Large intestine (tissue), 3 donors: Measurements from ENCODE around the gene RPGR. TPM values are rescaled to one million over a fixed set of nuclear protein-coding genes. Genes with fewer than 3 reads are reported as not detected.

Source experiments
- DNase-seq, 2 donors: peaks; one replicate each; pipeline versions ENCODE4 v3.0.0 to v3.0.0-alpha.2; 2013
- H3K27ac ChIP-seq: one replicate; pipeline ENCODE4 v1.5.1; 2013; ENCODE audit warnings: low read length
- H3K27me3 ChIP-seq: 2 replicates; pipeline ENCODE4 v1.6.1; 2013; ENCODE audit warnings: low read length; ENCODE audit not compliant: control insufficient read depth, insufficient read depth
- H3K36me3 ChIP-seq: 2 replicates; pipeline ENCODE4 v1.6.1; 2013; ENCODE audit warnings: low read length; ENCODE audit not compliant: control insufficient read depth, insufficient read depth
- H3K4me1 ChIP-seq: one replicate; pipeline ENCODE4 v1.6.1; 2013; ENCODE audit warnings: low read length; ENCODE audit not compliant: control insufficient read depth, insufficient read depth
- H3K4me3 ChIP-seq: one replicate; pipeline ENCODE4 v1.5.1; 2013; ENCODE audit warnings: low read length
- H3K9me3 ChIP-seq: one replicate; pipeline ENCODE4 v1.6.1; 2013; ENCODE audit warnings: mild to moderate bottlenecking, low read depth, low read length, moderate library complexity; ENCODE audit not compliant: control insufficient read depth
- WGBS: methylation state at CpG from one replicate; pipeline ENCODE4 v1.1.5; 2013; ENCODE audit warnings: low lambda C conversion rate; ENCODE audit not compliant: insufficient coverage; 5-methylcytosine and 5-hydroxymethylcytosine counted together
- polyA plus RNA-seq: library from polyadenylated mRNA; unstranded; fragments of 120-200 nt; gene quantifications from one replicate; pipeline ENCODE4 v1.2.1, GENCODE V29; 2013

The RPGR gene
- polyA plus RNA-seq, 1 donor = 15.0 TPM

- H3K36me3 ChIP-seq = peaks cover 4% of the 10 kb centered on the region
- DNase-seq = no peak
- H3K9me3 ChIP-seq = no peaks in the 10 kb centered on the region
- H3K4me1 ChIP-seq = no peaks in the 10 kb centered on the region
- no peaks in the 10 kb centered on the region for H3K27me3 ChIP-seq
- no peak overlapping the region for H3K4me3 ChIP-seq
- no peak overlapping the region for H3K27ac ChIP-seq
- 100% methylated on average over 1 of the region's 2 CpGs for WGBS
Measured at GRCh38 chrX:38293741-38294140, 33.6 kb downstream of the RPGR start.

GRCh38 chrX:38287674-38288073 lies 39.6 kb downstream of the RPGR start:
- no peaks in the 10 kb centered on the region for H3K9me3 ChIP-seq
- no peak for DNase-seq
- peaks cover 6% of the 10 kb centered on the region for H3K36me3 ChIP-seq
- no peaks in the 10 kb centered on the region for H3K27me3 ChIP-seq
- no peak overlapping the region for H3K27ac ChIP-seq
- WGBS = 100% methylated on average over 2 of the region's 5 CpGs
- H3K4me1 ChIP-seq = no peaks in the 10 kb centered on the region
- H3K4me3 ChIP-seq = no peak overlapping the region

- Histone ChIP-seq H3K27me3 (no peaks in the 10 kb centered on the region), H3K36me3 (peaks cover 2% of the 10 kb centered on the region), H3K4me1 (no peaks in the 10 kb centered on the region), H3K9me3 (no peaks in the 10 kb centered on the region), H3K27ac (no peak overlapping the region), H3K4me3 (no peak overlapping the region)
- 100% methylated on average over 1 of the region's 1 CpG for WGBS
- DNase-seq = no peak
Measured at GRCh38 chrX:38285649-38286048, 41.7 kb downstream of the RPGR start.

- no peaks in the 10 kb centered on the region for H3K27me3 ChIP-seq
- no CpG with 5 or more reads among the region's 1 CpG for WGBS
- H3K27ac ChIP-seq = no peak overlapping the region
- no peaks in the 10 kb centered on the region for H3K9me3 ChIP-seq
- H3K4me1 ChIP-seq = peaks cover 11% of the 10 kb centered on the region
- no peaks in the 10 kb centered on the region for H3K36me3 ChIP-seq
- H3K4me3 ChIP-seq = no peak overlapping the region
- peak in 1 of 2 donors; percentile 13 for DNase-seq
Measured at GRCh38 chrX:38282049-38282448, 45.3 kb downstream of the RPGR start.

GRCh38 chrX:38279188-38279587 lies 48.1 kb downstream of the RPGR start:
- DNase-seq = peak; percentile 43 to 73
- Histone ChIP-seq H3K4me3 (no peak overlapping the region), H3K27me3 (no peaks in the 10 kb centered on the region), H3K27ac (peak overlapping the region; percentile 56), H3K9me3 (no peaks in the 10 kb centered on the region), H3K4me1 (peaks cover 11% of the 10 kb centered on the region), H3K36me3 (no peaks in the 10 kb centered on the region)
- no CpG with 5 or more reads among the region's 2 CpGs for WGBS

GRCh38 chrX:38278682-38279081 lies 48.6 kb downstream of the RPGR start:
- Histone ChIP-seq H3K36me3 (no peaks in the 10 kb centered on the region), H3K4me1 (peaks cover 11% of the 10 kb centered on the region), H3K27me3 (no peaks in the 10 kb centered on the region), H3K9me3 (no peaks in the 10 kb centered on the region), H3K4me3 (no peak overlapping the region), H3K27ac (peak overlapping the region; percentile 56)
- WGBS = no CpG with 5 or more reads among the region's 1 CpG
- no peak for DNase-seq

GRCh38 chrX:38277802-38278201 lies 49.5 kb downstream of the RPGR start:
- Histone ChIP-seq H3K9me3 (no peaks in the 10 kb centered on the region), H3K4me3 (no peak overlapping the region), H3K27ac (peak overlapping the region; percentile 57), H3K4me1 (peaks cover 11% of the 10 kb centered on the region), H3K36me3 (no peaks in the 10 kb centered on the region), H3K27me3 (no peaks in the 10 kb centered on the region)
- peak in 1 of 2 donors; percentile 32 for DNase-seq
- WGBS = no CpG with 5 or more reads among the region's 2 CpGs

- H3K27ac ChIP-seq = no peak overlapping the region
- H3K27me3 ChIP-seq = no peaks in the 10 kb centered on the region
- no peaks in the 10 kb centered on the region for H3K9me3 ChIP-seq
- no peak overlapping the region for H3K4me3 ChIP-seq
- H3K4me1 ChIP-seq = peaks cover 11% of the 10 kb centered on the region
- 20% methylated on average over 1 of the region's 2 CpGs for WGBS
- no peaks in the 10 kb centered on the region for H3K36me3 ChIP-seq
- DNase-seq = peak in 1 of 2 donors; percentile 13
Measured at GRCh38 chrX:38277136-38277535, 50.2 kb downstream of the RPGR start.

GRCh38 chrX:38276089-38276488 lies 51.2 kb downstream of the RPGR start:
- Histone ChIP-seq H3K9me3 (no peaks in the 10 kb centered on the region), H3K4me3 (no peak overlapping the region), H3K36me3 (no peaks in the 10 kb centered on the region), H3K27me3 (no peaks in the 10 kb centered on the region), H3K27ac (no peak overlapping the region), H3K4me1 (peaks cover 11% of the 10 kb centered on the region)
- no CpG with 5 or more reads among the region's 2 CpGs for WGBS
- DNase-seq = no peak

- Histone ChIP-seq H3K9me3 (no peaks in the 10 kb centered on the region), H3K4me1 (peaks cover 11% of the 10 kb centered on the region), H3K27ac (no peak overlapping the region), H3K27me3 (no peaks in the 10 kb centered on the region), H3K4me3 (no peak overlapping the region), H3K36me3 (no peaks in the 10 kb centered on the region)
- no CpG with 5 or more reads among the region's 2 CpGs for WGBS
- no peak for DNase-seq
Measured at GRCh38 chrX:38275615-38276014, 51.7 kb downstream of the RPGR start.

GRCh38 chrX:38273453-38273852 lies 53.9 kb downstream of the RPGR start:
- Histone ChIP-seq H3K27me3 (no peaks in the 10 kb centered on the region), H3K36me3 (no peaks in the 10 kb centered on the region), H3K4me1 (peaks cover 2% of the 10 kb centered on the region), H3K27ac (no peak overlapping the region), H3K4me3 (no peak overlapping the region), H3K9me3 (no peaks in the 10 kb centered on the region)
- DNase-seq = no peak
- no CpG with 5 or more reads among the region's 1 CpG for WGBS
